ENCODE results near the gene KMT2B.
"Not testable (repeated sequence)": the region's sequence is repeated elsewhere in the genome, so short reads cannot be mapped to it uniquely, and the experiment has no call there.

The KMT2B gene, protein sequence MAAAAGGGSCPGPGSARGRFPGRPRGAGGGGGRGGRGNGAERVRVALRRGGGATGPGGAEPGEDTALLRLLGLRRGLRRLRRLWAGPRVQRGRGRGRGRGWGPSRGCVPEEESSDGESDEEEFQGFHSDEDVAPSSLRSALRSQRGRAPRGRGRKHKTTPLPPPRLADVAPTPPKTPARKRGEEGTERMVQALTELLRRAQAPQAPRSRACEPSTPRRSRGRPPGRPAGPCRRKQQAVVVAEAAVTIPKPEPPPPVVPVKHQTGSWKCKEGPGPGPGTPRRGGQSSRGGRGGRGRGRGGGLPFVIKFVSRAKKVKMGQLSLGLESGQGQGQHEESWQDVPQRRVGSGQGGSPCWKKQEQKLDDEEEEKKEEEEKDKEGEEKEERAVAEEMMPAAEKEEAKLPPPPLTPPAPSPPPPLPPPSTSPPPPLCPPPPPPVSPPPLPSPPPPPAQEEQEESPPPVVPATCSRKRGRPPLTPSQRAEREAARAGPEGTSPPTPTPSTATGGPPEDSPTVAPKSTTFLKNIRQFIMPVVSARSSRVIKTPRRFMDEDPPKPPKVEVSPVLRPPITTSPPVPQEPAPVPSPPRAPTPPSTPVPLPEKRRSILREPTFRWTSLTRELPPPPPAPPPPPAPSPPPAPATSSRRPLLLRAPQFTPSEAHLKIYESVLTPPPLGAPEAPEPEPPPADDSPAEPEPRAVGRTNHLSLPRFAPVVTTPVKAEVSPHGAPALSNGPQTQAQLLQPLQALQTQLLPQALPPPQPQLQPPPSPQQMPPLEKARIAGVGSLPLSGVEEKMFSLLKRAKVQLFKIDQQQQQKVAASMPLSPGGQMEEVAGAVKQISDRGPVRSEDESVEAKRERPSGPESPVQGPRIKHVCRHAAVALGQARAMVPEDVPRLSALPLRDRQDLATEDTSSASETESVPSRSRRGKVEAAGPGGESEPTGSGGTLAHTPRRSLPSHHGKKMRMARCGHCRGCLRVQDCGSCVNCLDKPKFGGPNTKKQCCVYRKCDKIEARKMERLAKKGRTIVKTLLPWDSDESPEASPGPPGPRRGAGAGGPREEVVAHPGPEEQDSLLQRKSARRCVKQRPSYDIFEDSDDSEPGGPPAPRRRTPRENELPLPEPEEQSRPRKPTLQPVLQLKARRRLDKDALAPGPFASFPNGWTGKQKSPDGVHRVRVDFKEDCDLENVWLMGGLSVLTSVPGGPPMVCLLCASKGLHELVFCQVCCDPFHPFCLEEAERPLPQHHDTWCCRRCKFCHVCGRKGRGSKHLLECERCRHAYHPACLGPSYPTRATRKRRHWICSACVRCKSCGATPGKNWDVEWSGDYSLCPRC (N-terminal part only)

DNA sequence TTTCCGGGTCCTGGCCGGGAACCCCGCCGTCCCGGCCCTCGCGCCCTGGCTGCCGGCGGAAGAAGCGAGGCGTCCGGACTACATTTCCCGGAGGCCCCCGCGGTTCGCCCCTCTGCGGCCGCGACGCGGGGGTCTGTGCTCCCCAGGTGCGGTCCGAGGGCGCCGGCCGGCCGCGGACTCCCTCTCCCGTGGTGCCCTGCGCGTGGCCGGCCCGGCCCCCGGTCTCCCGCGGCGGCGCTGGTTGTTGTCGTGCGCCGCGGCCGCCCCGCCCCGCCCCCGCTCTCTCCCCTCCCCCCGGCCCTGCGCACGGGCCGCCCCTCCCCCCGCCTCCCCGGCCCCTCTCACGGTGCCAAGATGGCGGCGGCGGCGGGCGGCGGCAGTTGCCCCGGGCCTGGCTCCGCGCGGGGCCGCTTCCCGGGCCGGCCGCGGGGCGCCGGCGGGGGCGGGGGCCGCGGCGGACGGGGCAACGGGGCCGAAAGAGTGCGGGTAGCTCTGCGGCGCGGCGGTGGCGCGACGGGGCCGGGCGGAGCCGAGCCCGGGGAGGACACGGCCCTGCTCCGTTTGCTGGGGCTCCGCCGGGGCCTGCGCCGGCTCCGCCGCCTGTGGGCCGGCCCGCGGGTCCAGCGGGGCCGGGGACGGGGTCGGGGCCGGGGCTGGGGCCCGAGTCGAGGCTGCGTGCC is at the start of gene KMT2B:
KMT2B (plus strand) TSS at position 339 of the 680 bp plus-strand sequence; CDS start at position 355, 16 bp downstream.
- peak; percentile 82 for DNase-seq

DNA sequence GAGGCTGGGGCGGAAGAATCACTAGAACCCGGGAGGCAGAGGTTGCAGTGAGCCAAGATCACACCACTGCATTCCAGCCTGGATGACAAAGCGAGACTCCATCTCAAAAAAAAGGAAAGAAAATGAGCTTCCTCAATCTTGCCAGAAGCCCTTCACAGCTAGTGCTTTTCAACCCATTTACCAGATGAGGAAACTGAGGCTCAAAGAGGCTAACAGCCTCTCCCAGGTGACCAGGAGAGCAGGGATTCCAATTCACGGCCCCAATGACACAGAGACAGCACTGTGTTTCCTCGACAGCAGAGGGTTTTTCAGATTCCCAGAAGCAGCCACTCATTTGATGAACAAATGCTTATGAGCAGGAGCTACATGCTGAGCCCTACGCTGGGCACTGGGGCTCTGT is 48.2 kb upstream of the KMT2B start:
- no peak for DNase-seq

DNA sequence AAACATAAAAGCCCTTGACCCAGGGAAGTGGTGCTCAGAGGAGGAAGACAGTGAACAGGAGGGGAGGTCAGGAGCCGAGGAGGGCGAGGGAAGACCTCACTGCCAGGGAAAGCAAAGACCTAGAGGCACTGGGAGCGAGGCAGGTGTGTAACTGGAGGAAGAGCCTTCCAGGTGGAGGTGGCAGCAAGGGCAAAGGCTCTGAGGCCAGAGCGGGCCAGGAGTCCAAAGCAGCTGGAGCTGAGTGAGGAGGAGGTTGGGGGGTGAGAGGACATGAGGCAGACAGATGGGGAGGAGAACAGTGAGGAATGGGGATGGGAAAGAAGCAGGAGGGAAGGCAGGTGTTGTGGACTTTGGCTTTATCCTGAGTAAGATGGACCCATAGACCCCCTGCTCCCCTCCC is 47.8 kb upstream of the KMT2B start:
- DNase-seq = no peak

DNA sequence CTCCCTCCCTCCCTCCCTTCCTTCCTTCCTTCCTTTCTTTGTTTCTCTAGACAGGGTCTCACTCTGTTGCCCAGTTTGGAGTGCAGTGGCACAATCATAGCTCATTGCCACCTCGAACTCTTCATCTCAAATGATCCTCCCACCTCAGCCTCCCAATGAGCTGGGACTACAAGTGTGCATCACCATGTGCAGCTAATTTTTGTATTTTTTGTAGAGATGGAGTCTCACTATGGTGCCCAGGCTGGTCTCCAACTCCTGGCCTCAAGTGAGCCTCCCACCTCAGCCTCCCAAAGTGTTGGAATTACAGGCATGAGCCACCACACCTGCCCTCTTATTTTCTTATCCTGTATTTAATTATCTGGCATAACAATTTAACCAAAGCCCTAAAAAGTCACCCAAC is 47.1 kb upstream of the KMT2B start:
- no peak for DNase-seq

DNA sequence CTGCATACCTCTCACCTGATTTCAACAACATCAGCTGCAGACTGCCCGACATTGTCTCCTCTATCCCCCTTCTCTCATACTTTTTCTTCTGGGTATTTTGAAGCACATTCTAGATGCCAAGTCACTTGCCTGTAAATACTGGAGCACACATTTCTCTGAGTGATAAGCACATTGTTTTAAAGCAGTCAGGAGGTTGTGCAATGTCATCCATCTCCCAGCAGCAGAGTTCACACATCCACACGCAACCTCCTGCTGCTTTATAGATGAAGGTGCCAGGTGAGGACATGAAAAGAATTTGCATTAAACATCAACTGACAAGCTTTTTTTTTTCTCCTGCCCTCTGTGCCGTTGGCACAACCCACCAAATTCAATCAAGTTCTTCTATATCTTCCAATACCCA is 46.0 kb upstream of the KMT2B start:
- DNase-seq = no peak

DNA sequence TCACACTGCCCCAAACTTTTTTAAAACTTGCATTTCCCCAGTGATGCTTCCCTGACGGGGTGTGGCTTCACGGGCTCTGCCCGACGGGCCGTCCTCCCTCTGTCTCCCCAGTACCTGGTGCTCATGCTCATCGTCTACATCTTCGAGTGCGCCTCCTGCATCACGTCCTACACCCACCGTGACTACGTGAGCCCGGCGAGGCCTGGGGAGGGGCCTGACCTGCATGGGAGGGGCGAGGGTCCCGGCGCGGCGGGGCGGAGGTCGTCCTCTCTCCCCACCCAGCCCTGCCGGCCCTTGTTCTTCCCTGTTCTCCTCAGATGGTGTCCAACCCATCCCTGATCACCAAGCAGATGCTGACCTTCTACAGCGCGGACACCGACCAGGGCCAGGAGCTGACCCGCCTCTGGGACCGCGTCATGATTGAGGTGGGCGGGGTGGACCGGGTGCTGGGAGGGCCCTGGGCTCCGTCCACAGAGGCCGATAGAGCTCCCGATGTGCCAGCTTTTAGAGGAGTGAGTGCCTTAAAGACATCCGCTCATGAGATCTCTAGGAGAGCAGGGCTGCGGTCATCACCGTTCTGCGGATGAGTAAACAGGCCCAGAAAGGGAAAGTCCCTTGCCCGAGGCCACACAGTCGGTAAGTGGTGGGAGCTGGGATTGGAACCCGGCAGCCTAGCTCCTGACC is 44.5 kb upstream of the KMT2B start:
- no peak for DNase-seq

DNA sequence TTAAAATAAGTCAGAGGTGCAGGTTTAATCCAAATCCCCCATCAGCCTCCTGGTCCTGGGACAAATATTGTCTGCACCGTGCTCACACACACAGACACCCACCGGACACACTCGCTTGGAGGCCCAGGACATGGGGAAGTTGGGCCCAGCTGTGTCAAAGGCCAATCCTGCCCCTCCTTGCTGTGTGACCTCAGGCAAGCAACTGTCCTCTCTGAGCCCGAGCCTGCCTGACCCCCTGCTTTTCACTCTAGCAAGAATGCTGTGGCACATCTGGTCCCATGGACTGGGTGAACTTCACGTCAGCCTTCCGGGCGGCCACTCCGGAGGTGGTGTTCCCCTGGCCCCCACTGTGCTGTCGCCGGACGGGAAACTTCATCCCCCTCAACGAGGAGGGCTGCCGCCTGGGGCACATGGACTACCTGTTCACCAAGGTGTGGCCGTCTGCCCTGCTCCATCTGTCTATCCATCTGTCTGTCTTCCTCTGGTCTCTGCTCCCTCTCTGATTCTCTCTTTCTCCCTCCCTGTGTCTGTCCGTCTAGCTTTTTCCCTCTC is 42.1 kb upstream of the KMT2B start:
- no peak for DNase-seq

DNA sequence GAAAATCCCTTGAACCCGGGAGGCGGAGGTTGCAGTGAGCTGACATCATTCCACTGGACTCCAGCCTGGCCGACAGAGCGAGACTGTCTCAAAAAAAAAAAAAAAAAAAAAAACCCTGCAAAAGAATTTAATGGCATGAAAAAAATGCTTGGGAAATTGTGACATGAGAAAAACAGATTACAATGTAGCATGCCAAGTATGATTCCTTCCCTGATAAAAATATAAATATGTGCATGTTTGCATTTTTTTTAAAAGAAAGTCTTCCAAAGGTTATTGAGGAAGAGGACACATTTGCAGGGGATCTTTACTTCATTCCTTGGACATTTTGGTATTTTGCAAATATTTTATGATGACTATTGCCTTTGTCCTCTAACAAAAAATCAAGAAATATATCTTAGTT is 28.0 kb upstream of the KMT2B start:
- DNase-seq = no peak

DNA sequence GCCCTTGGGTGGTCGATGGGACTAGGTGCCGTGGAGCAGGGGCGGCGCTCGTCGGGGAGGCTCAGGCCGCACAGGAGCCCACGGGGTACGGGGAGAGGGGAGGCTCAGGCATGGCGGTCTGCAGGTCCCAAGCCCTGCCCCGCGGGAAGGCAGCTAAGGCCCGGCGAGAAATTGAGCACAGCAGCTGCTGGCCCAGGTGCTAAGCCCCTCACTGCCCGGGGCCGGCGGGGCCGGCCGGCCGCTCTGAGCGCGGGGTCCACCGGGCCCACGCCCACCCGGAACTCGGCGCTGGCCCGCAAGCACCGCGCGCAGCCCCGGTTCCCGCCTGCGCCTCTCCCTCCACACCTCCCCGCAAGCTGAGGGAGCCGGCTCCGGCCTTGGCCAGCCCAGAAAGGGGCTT is 26.7 kb upstream of the KMT2B start:
- DNase-seq = not testable (repeated sequence)

DNA sequence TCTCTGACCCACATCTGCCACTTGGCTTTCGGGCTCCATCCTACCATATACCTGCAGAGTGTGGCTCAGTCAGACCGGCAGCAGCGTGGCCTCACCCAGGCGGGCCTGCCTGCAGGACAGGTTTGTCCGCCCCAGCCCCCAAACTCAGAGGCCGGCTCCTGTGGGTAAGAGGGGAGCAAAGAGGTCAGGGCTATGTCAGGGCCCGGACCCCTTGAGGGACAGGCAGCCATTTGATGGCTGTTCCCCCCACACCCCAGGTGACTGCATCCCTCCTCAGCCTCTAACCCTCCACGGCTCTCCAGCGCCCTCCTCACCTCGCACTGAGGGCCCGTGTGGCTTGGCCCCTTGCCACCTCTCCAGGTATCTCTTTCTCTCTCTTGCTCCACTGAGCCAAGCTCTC is 25.8 kb upstream of the KMT2B start:
- DNase-seq = no peak

DNA sequence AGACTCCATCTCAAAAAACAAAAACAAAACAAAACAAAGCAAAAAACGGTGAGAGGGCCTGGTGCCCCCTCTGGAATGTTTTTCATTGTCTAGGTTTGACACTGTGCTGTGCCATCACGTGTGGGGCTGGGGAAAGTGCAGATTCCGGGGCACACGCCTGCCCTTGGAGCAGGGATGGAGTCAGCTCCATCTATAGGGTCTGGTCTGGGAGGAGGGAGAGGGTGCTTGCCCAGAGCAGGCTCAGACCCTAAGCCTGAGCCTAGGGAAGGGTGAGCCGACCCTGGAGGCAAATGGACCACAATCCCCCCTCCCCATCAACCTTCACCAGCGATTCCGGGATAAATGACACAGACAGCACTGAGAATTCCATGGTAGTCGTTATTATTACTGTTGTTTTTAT is 24.4 kb upstream of the KMT2B start:
- DNase-seq = no peak

DNA sequence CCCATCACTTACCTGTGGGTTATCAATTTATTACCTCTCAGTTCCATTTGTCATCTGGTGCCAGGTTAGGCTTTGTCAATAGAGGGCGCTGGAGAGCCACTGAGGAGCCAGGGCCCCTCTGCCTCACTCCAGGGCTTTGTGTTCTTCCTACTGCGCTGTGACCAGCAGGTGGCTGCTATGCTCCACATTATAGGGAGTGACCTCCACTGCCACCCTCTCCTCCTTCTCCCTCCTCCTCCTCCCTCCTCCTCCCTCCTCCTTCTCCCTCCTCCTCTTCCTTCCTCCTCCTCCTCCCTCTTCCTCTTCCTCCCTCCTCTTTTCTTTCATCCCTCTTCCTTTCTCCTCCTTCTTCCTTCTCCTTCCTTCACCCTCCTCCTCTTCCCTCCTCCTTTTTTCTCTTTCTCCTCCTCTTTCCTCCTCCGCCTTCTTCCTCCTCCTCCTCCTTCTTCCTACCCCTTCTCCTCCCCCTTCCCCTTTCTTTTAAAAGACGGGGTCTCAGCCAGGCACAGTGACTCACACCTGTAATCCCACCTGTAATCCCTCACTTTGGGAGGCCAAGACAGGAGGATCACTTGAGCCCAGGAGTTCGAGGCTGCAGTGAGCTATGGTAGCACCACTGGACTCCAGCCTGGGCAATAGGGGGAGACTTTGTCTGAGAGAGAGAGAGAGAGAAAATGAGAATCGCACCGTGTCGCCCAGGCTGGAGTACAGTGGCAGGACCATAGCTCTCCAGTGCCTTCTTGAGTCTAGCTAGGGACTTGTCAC is 23.8 kb upstream of the KMT2B start:
- DNase-seq = peak; percentile 83

DNA sequence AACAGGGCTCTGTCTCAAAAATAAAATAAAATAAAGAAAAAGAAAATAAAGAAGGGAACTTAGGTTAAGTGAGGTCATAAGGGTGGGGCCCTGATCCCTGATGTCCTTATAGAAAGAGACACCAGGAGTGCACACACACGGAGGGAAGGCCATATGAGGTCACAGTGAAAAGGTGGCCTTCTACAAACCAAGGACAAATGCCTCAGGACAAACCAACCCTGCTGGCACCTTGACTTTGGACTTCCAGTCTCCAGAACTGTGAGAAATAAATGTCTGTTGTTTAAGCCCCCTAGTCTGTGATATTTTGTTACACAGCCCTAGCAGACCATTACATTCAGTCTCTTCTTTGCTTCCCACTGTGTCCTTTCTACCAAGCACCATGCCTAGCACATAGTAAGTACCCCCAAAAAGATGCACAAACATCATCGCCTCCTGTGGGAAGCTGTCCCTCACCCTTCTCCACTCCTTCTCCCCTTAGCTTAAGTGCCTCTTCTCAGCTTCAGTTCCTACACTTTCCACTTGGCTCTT is 21.8 kb upstream of the KMT2B start:
- no peak for DNase-seq

DNA sequence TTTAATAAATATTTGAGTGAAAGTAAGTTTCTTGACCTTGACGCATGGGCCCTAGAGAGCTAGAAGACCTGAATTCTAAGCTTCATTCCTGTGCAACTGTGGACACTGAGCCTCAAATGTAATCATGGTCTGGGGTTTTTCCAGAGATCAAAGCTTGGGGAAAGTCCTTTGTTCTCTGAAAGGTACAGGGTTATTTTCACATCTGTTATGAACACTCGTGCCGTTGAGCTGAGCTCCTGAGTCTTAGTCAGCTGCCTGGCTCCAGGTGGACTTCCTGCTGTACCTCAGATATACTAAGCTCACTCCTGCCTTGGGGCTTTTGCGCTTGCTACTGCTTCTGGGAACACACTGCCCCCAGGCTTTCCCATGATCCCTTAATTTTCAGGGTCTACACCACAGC is 21.0 kb upstream of the KMT2B start:
- DNase-seq = no peak

DNA sequence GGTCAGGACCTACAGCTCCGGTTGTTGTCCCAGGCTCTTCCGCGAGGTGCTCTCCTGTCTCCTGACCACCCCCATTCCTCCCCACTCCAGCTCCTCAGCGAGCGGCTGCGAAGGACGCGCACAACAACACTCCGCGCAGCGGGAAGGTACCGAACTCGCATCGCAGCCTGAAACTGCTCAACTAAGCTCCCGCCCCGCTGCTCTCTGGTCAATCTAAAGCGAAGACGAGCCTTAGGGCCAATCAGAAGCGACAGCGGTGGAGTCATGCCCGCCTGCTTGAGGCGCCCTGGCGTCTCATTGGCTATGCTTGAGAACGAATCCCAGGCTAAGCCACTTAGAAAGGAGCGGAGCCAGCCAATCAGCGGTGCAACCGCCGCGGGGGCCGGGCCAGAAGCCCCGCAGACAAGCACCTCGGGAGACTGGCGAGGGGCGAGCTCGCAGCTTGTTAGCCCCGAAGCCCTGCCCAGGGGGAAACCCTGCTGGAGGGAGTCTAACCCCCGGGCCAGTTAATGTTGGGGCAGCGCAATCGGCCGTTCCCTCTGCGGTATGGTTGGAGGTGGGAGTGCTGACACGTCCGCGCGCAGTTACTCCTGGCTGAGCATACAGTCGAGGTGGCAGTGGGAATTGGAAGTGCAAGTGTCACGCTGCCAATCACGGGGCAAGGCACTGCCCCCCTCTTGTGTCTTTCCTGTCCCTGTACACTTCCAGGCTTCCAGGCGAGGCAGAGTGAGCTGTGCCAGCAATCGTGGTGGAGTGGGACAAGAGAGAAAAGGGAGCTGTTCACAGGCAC is 15.4 kb upstream of the KMT2B start:
- DNase-seq = peak; percentile 84

DNA sequence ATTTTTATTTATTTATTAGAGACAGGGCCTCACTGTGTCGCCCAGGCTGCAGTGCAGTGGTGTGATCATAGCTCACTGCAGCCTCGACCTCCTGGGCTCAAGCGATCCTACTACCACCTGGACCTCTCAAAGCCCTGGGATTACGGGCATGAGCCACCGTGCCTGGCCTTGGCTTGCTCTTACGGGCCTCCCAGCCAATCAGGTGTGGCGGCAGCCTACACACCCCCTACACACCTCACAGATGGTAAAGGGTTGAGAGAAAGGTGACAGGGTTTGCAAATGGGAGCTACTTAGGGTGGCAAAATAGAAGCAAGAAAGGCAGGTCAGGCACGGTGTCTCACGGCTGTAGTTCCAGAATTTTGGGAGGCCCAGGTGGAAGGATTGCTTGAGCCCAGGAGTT is 14.5 kb upstream of the KMT2B start:
- no peak for DNase-seq

DNA sequence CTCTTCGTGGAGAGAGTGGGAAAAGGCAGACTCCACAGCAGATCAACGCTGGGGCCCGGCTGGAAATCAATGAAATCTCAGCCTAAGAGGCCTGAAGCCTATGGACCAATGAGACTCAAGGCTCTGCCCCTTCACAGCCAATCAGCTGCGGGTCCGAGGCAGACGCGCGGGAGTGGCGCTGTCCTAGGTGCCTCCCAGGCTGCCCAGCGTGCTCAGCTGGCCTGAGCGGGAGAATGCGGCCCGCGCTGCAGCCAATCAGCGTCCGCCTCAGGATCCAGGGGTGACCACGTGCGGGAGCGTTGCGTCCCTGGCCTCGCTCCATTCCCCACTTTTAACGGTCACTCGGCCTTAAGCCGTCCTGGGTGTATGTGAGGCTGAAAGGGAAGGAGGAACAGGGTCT is 13.6 kb upstream of the KMT2B start, which contains the start of gene ZBTB32:
ZBTB32 (plus strand) TSS at position 341 of the 400 bp plus-strand sequence. CDS start 10,069 bp downstream, outside the sequence.
- no peak for DNase-seq

DNA sequence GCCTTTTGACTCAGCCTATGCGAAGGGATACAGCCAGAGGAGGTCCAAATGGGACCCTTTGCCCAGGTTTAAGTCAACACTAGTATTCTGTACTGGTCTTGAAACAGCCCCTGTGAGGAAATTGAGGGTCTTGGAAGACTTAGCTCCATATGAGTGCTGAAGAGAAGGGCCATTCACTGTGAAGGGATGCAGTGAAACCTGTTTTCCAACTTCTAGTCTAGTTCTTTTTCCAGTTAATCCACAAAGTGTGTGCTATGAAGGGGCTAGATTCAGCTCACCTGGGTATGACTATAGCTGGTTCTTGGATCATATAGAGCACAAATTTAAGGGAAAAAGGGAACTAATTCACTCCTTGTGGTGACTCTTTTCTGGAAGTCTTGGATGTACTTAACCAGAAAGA is 9.4 kb upstream of the KMT2B start:
- no peak for DNase-seq

All from KG1 (cell line).